ENCODE results near the gene C17orf75. TPM values are rescaled to one million over a fixed set of nuclear protein-coding genes. Genes with fewer than 3 reads are reported as not detected.

Gene C17orf75
- total and polyA plus RNA-seq, 2 experiments from 2014 or later, result 35.9 to 43.3 TPM

GRCh38 chr17:32345951-32346600, 4.1 kb upstream of the C17orf75 start (continued):
- TF ChIP-seq REST (IDR thresholded peaks at IDR 0.05; ENCODE audit: unreplicated experiment), result no peak
- TF ChIP-seq ZNF114 (CRISPR knock-in tag; IDR thresholded peaks at IDR 0.05), result no peak
- TF ChIP-seq, protein P1, sequence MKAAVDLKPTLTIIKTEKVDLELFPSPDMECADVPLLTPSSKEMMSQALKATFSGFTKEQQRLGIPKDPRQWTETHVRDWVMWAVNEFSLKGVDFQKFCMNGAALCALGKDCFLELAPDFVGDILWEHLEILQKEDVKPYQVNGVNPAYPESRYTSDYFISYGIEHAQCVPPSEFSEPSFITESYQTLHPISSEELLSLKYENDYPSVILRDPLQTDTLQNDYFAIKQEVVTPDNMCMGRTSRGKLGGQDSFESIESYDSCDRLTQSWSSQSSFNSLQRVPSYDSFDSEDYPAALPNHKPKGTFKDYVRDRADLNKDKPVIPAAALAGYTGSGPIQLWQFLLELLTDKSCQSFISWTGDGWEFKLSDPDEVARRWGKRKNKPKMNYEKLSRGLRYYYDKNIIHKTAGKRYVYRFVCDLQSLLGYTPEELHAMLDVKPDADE (IDR thresholded peaks at IDR 0.05), result no peak
- TF ChIP-seq CTCF (conservative IDR thresholded peaks at IDR 0.05; ENCODE audit: low read depth in 2 of 2), result no peak

DNA sequence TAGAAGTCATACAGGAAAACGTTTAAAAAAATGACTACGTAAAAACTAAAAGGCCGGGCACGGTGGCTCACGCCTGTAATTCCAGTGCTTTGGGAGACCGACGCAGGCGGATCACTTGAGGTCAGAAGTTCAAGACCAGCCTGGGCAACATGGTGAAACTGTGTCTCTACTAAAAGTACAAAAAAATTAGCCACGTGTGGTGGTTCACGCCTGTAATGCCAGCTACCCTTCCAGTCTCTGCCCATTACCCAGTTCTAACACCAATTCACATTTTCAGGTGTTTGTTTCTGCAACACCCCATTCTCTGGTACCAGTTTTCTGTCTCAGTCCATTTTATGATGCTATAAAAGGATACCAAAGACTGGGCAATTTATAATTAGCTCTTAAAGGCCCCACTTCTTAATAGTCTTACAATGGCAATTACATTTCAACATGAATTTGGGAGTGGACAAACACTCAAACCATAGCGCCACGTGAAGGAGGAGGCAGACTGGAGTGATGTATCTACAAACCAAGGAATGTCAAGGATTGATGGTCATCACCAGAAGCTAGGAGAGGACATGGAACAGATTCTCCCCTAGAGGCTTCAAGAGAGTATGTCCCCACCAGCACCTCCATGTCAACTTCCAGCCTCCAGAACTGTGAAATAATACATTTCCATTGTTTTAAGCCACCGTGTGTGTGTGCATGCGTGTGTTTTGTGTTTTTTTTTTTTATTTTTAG, 791 bp upstream of the C17orf75 start:
- Mint-ChIP-seq H3K4me3 (peak overlapping the region; percentile 95), H3K9me3 (no peaks in the 10 kb centered on the region), H3K36me3 (ENCODE audit: low read depth) (peaks cover 19% of the 10 kb centered on the region), H3K4me1 (peaks cover 8% of the 10 kb centered on the region), H3K27me3 (ENCODE audit: insufficient read depth, low read depth, poor library complexity) (peaks cover 7% of the 10 kb centered on the region), H3K27ac (no peak overlapping the region)
- Histone ChIP-seq H3K4me2 (peak overlapping the region; percentile 75), H3K79me2 (replicated peaks; ENCODE audit: insufficient read depth) (peaks cover 10% of the 10 kb centered on the region; the same call in 1 of the 2 replicates), H4K20me1 (replicated peaks; ENCODE audit: insufficient read depth) (no peaks in the 10 kb centered on the region; the same call in 1 of the 2 replicates), H3K9me2 (ENCODE audit: insufficient read depth) (no peaks in the 10 kb centered on the region), H3K4me3 (peak overlapping the region; percentile 91), H3K27ac (ENCODE audit: low read depth) (no peak overlapping the region), H3F3A (replicated peaks; ENCODE audit: low read depth) (peaks cover 20% of the 10 kb centered on the region), H2AFZ (peak overlapping the region; percentile 94), H3K27me3 (ENCODE audit: insufficient read depth) (no peaks in the 10 kb centered on the region), H3K36me3 (ENCODE audit: insufficient read depth) (peaks cover under 1% of the 10 kb centered on the region), H3K4me1 (ENCODE audit: insufficient read depth) (peaks cover 6% of the 10 kb centered on the region)
- DNase-seq (ENCODE audit: low spot score) (no peak), ATAC-seq (no peak)
- no peak for TF ChIP-seq ZNF462 (CRISPR knock-in tag; IDR thresholded peaks at IDR 0.05)
- no peak for TF ChIP-seq JUNB (IDR thresholded peaks at IDR 0.05; ENCODE audit: unreplicated experiment)
- TF ChIP-seq ZNF331 (CRISPR knock-in tag; IDR thresholded peaks at IDR 0.05; ENCODE audit: low read depth), result no peak
- TF ChIP-seq ZNF114 (CRISPR knock-in tag; IDR thresholded peaks at IDR 0.05), result no peak
- TF ChIP-seq EZH2 (IDR thresholded peaks at IDR 0.05; ENCODE audit: low read depth, unreplicated experiment), result no peak
- no peak for TF ChIP-seq NANOG (IDR thresholded peaks at IDR 0.05; ENCODE audit: borderline replicate concordance)
